Measurements from ENCODE around the gene ADGRL3.

The ADGRL3 gene

GRCh38 chr4:61431131-61431530 is 231.0 kb downstream of the ADGRL3 start:
- DNase-seq = no peak

GRCh38 chr4:61437923-61438322 is 237.8 kb downstream of the ADGRL3 start:
- DNase-seq = no peak

DNA sequence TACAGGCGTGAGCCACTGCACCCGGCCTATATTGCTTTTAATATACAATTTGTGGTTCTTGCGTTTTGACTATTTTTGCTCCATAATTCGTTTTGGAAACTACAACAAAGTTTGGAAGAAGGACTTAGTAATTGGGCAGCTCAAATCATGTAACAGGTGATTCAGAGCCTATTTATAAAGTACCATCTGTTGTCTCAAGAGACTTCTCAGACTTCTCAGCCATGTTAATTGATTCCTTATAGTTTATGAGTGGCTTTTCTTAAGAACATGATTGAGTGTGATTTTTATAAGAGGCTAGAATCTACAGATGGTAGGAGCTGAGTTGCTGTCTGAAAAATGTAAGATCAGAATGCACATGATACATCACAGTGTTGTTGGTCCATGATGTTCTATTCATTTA is 240.2 kb downstream of the ADGRL3 start:
- no peak for DNase-seq

DNA sequence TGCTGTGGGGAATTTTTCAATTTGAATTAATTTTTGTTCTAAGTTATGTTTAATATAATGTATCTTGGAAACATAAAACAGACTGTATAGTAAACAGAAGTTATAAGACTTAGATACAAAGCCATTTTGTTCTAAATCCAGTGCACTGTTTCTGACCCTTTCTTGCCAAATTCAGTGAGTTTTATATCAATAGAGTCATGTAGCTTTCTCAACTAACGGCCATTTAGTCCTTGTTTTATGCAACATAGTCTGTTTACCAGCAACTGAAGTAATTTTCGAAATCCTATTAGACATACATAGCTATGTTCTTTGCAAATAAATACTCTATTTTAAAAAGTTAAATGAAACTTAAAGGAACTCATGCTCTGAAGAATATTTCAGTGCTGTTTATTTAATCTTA is 242.8 kb downstream of the ADGRL3 start:
- no peak for DNase-seq

- no peak for DNase-seq
These were observed 243.8 kb downstream of the ADGRL3 start for GRCh38 chr4:61443813-61444510.

DNA sequence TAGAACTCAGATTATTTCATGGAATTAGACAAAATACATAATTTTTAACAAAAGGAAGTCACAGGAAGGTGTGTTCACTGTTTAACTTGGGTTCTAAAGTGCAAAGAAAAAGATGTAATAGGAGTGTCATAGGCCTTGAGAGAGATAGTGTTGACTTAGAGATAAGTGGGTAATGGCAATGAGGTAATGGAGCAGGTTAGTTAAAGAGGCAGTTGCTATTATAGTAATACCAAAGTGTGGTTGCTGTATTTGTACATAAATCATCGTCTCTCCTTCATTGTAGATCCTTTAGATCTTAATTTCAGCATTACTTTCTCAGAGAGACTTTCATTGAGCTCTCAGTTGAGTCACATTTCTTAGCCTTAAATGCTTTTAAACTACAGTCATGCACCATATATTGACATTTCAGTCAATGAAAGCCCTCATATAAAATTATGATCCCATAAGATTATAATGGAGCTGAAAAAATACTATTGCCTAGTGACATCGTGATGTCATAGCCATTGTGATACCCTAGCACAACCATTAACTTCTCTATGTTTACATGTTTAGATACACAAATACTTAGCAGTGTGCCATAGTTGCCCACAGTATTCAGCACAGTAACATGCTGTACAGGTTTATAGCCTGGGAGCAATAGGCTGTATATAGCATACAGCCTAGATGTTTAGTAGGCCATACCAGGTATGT is 245.4 kb downstream of the ADGRL3 start:
- no peak for DNase-seq

GRCh38 chr4:61446941-61447340 is 246.8 kb downstream of the ADGRL3 start:
- no peak for DNase-seq

DNA sequence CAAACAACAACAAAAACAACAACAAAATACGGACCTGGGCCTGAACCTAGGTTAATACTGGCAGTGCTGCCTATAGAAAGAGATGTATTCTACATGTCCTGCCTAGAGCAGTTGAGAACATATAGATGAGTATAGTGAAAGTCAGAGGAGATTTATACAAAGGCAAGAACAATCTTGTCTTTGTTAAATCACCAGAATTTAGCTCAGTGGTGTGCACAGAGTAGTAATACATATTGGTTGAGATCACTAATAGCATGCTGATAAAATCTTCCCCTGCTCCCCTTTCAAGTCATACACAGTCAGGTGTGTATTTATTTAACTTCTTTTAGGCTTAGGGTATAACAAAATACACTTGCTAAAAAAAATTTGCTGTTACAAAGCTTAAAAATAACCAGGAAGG is 247.8 kb downstream of the ADGRL3 start:
- no peak for DNase-seq

GRCh38 chr4:61451935-61452334 is 251.8 kb downstream of the ADGRL3 start:
- DNase-seq = no peak

- DNase-seq = no peak
These were observed 261.8 kb downstream of the ADGRL3 start for GRCh38 chr4:61461956-61462355.

GRCh38 chr4:61462451-61463326 is 262.6 kb downstream of the ADGRL3 start:
- DNase-seq = no peak

DNA sequence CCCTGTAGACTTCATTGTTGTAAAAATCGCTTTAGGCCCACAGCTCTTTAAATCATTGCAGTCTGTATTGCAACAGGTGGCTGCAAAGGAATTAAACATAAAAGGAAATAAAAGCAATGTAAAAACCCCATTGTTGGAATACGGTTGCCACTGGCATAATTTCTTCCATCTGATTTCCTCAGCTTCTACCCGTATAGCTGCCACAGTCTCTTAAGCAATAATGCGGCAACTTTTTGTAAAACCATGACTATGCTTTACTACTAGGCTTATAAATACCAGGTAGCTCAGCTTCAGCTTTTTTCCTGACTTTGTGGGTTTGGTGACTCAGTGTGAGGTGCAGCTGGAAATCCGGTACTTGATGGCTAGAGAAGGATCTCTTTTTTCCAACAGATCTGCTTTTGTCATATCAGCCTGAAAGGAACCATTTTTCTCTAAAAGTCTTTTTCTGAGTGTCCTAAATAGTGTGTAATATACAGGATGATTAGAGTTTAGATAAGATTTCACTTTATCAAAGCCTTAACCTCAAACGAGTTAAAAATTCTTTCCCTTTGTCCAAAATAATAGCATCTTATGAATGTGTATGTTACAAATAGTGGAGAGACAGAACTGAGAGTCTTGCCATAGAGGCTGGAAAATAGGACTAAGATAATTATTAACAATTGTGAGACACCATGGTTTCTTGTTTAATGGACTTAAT is 268.0 kb downstream of the ADGRL3 start:
- DNase-seq = no peak

DNA sequence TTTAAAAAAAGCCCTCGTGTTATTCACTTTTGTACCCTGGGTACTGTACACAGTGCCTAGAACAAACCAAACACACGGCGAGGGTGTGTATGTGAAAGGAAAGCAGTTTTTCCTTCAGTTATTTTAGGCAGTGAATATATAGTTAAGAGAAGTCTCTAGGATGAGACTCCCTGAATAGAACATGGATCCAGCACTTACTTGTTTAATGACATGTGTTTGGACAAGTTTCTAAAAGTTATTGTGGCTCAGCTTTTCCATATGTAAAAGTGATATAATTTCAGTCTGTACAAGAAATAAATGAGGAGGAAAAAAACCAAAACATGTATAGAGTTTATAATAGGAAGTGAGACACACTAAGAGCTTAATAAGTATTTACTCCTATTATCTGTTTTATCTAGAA is 273.2 kb downstream of the ADGRL3 start:
- DNase-seq = no peak

GRCh38 chr4:61478340-61478739 is 278.2 kb downstream of the ADGRL3 start:
- no peak for DNase-seq

DNA sequence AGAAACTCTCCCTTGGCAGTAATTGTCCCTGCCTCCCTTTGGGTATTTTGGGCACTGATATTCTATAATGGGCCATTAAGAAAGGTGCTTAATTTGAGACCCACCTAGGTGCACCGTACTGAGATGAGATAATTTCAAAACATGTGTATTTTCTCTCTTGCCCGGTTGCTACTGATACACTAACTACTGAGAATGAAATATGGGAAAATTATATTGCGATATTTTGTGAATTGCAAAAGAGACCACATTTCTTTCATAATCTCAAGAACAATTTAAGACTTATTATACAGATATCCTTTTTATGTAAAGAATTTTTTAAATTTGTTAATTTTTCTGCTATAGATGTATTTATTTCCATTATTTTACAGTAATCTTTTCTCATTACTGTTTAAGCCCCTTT is 284.9 kb downstream of the ADGRL3 start:
- DNase-seq = no peak

GRCh38 chr4:61489927-61490326 is 289.8 kb downstream of the ADGRL3 start:
- no peak for DNase-seq

- no peak for DNase-seq
These were observed 292.9 kb downstream of the ADGRL3 start for GRCh38 chr4:61493041-61493440.

DNA sequence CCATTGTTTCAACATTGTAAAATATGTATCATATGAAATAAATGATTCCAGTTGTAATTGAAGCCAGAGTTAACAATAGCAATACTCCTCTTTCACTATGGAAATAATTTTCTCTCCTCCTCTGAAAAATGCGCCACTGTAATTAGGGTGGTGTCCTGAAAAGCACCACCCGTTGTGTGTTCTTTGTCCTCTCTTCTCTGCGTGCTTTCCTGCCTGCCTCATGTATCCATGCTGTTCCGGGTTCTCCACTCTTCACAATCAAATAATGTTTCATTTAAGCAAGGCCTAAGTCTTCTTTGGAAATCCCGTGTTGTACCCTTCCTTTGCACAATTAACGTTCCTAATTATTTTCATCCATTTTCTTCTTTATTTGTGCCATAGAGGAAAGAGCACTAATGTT is 293.3 kb downstream of the ADGRL3 start:
- DNase-seq = no peak

DNA sequence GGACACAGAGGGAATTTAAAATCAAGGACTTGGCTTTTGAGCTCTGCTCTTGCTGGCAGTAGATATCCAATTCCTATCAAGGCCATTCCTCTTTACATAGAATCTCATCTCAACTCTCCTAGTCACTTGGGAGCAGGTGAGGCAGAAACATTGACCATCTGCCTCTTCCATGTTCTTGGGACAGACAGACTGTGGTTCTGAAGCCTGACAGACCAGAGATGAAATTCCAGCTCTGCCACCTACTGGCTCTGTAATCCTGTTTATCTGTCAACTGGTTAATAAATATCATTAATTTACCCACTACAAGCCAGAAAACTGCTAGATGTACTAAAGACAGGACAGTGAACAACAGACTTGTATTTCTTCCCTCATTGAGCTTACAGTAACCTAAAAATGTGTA is 300.8 kb downstream of the ADGRL3 start:
- no peak for DNase-seq

GRCh38 chr4:61501812-61502211 is 301.7 kb downstream of the ADGRL3 start:
- no peak for DNase-seq

DNA sequence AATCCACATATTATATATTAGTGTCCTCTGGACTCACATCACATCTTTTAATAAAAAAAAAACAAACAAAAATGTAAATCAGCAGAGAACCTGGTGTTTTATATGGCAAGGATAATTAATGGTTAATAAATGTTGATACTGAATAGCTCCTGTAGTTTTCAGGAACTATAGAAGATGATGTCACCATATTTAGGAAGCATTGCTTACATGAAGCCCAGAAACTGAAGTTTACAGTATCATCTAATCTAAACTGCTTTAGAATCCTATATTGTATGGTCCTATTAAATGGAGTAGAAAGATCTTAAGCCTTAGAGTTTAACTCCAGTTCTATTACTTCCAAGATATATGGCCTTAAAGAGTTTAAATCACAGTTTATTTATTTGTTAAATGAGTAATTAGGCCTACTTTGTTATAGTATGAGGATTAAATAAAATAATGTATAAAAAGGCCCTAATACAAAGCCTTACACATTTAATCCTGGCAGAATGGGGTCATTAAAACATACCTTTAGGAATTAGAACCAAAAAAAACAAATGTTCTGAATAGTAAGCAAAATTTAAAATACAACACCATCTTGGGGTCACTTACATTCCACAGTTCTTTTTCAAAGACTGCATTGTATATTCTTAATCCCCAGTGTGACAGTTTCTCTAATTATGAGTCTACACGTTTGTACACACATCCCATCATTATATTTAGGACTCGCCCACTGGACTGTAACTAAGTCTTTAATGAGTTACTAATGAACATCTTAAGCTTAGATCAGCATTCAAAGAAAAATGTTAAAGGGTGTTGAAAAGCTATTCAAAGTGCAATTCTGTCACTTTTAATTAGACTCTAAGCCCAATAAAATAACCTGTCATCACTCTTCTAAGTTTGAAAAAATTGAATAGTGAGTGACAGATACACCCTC is 305.9 kb downstream of the ADGRL3 start:
- DNase-seq = no peak

- DNase-seq = no peak
These were observed 307.0 kb downstream of the ADGRL3 start for GRCh38 chr4:61507091-61507490.

All from DMS79 treated with DMSO at 0.1 percent for 48 hours (cell line).